GM13977 (cell line): ENCODE data around the gene CFAP157.

Experiments
- DNase-seq: peaks from one replicate; pipeline ENCODE4 v3.0.0; 2012; ENCODE audit warnings: low spot score
- CTCF ChIP-seq: IDR thresholded peaks from 2 replicates; pipeline ENCODE4 v1.5.1; 2012; ENCODE audit warnings: mild to moderate bottlenecking, control low read depth; ENCODE audit not compliant: insufficient read depth; ENCODE audit errors: extremely low read depth, missing control alignments
- in situ Hi-C: fragments of 300-500 bp; cut with MboI; formaldehyde crosslinking; loops from one replicate; pipeline ENCODE4 v1.12.0; 2022; ENCODE audit warnings: low sequenced_read_pairs, low pct_unique_long_range_greater_than_20kb, mixed read lengths, inconsistent platforms; ENCODE audit not compliant: unreplicated experiment

CFAP157 gene

GRCh38 chr9:127731938-127732337 lies 25.1 kb downstream of the CFAP157 start:
- no peak for TF ChIP-seq CTCF
- in situ Hi-C loops, result no loop called here
- DNase-seq, result no peak

- in situ Hi-C loops, result no loop called here
- TF ChIP-seq CTCF, result no peak
- no peak for DNase-seq
Measured at GRCh38 chr9:127732444-127732843, 25.7 kb downstream of the CFAP157 start.

- no peak for TF ChIP-seq CTCF
- DNase-seq, result no peak
- in situ Hi-C loops, result no loop called here
Measured at GRCh38 chr9:127733614-127734013, 26.8 kb downstream of the CFAP157 start.

GRCh38 chr9:127734247-127734746 lies 27.5 kb downstream of the CFAP157 start:
- no peak for TF ChIP-seq CTCF
- in situ Hi-C loops, result no loop called here
- no peak for DNase-seq

- DNase-seq, result peak; percentile 99
- TF ChIP-seq CTCF, result peak; percentile 98
- in situ Hi-C loops, result no loop called here
Measured at GRCh38 chr9:127734747-127735529, 28.1 kb downstream of the CFAP157 start, which contains the start of gene TOR2A. Gene TOR2A, minus strand, starts transcription at chr9:127735294. Its CDS starts 24 bp downstream, at chr9:127735270.

GRCh38 chr9:127735530-127736185 lies 28.9 kb downstream of the CFAP157 start:
- in situ Hi-C loops, result no loop called here
- TF ChIP-seq CTCF, result no peak
- DNase-seq, result no peak
